Neural crest cell (in vitro differentiated cells): ENCODE results near the gene PGAP2. TPM values are rescaled to one million over a fixed set of nuclear protein-coding genes. Genes with fewer than 3 reads are reported as not detected.

Experiments used
- DNase-seq: peaks from one replicate; pipeline ENCODE4 v3.0.0; 2021; ENCODE audit warnings: low read depth, mixed read lengths, low spot score
- H3K27ac Mint-ChIP-seq: one replicate; pipeline ENCODE4 v1.8.0; 2021; ENCODE audit warnings: mild to moderate bottlenecking, mixed read lengths; ENCODE audit not compliant: unreplicated experiment
- H3K27me3 Mint-ChIP-seq: 2 replicates; pipeline ENCODE4 v1.8.0; 2021; ENCODE audit warnings: low read depth, mild to moderate bottlenecking, mixed read lengths
- H3K36me3 Mint-ChIP-seq: 2 replicates; pipeline ENCODE4 v1.8.0; 2021; ENCODE audit warnings: low read depth, mild to moderate bottlenecking, mixed read lengths
- H3K4me1 Mint-ChIP-seq: 2 replicates; pipeline ENCODE4 v1.8.0; 2021; ENCODE audit warnings: mixed read lengths
- H3K4me3 Mint-ChIP-seq: one replicate; pipeline ENCODE4 v1.8.0; 2021; ENCODE audit warnings: mild to moderate bottlenecking, mixed read lengths
- H3K9me3 Mint-ChIP-seq: 2 replicates; pipeline ENCODE4 v1.8.0; 2021; ENCODE audit warnings: mixed read lengths
- total RNA-seq: library from RNA; stranded (reverse); gene quantifications from 2 replicates; pipeline ENCODE4 v1.2.1, GENCODE V29; 2021
- TF ChIP-seq, protein P1 (sequence below): fragments of 200-600 bp; sonication (generic); conservative IDR thresholded peaks from 2 replicates; pipeline ENCODE4 v1.5.0; 2021; ENCODE audit warnings: antibody characterized with exemption, mild to moderate bottlenecking

PGAP2 gene
- total RNA-seq, 1 donor from 2014 or later, result 34.8 TPM

GRCh38 chr11:3834664-3835461, 26.5 kb downstream of the PGAP2 start:
- Mint-ChIP-seq H3K36me3 (peaks cover 21% of the 10 kb centered on the region), H3K9me3 (no peaks in the 10 kb centered on the region), H3K27me3 (no peaks in the 10 kb centered on the region), H3K4me3 (peak overlapping the region; percentile 11), H3K27ac (no peak overlapping the region), H3K4me1 (peaks cover 35% of the 10 kb centered on the region)
- TF ChIP-seq, protein P1, sequence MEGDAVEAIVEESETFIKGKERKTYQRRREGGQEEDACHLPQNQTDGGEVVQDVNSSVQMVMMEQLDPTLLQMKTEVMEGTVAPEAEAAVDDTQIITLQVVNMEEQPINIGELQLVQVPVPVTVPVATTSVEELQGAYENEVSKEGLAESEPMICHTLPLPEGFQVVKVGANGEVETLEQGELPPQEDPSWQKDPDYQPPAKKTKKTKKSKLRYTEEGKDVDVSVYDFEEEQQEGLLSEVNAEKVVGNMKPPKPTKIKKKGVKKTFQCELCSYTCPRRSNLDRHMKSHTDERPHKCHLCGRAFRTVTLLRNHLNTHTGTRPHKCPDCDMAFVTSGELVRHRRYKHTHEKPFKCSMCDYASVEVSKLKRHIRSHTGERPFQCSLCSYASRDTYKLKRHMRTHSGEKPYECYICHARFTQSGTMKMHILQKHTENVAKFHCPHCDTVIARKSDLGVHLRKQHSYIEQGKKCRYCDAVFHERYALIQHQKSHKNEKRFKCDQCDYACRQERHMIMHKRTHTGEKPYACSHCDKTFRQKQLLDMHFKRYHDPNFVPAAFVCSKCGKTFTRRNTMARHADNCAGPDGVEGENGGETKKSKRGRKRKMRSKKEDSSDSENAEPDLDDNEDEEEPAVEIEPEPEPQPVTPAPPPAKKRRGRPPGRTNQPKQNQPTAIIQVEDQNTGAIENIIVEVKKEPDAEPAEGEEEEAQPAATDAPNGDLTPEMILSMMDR, result no peak
- no peak for DNase-seq

DNA sequence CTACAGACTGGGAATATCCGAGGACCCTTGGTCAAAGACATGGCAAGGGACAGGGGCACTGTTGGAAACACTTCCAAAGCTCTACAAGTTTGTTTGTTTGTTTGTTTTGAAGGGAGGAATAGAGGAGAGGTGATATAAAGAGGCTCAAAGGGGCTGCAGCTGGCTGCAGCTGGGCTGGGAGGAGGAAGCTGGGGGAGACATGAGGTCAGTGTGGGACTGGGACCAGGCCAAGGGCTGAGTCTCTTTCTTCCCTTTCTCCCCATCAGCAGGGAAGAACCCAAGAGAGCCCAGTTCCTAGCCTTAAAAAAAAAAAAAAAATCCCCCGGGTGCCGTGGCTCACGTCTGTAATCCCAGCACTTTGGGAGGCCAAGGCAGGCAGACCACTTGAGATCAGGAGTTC, 27.4 kb downstream of the PGAP2 start:
- Mint-ChIP-seq H3K4me1 (peaks cover 39% of the 10 kb centered on the region), H3K4me3 (peak overlapping the region; percentile 3), H3K27ac (no peak overlapping the region), H3K36me3 (peaks cover 17% of the 10 kb centered on the region), H3K9me3 (no peaks in the 10 kb centered on the region), H3K27me3 (no peaks in the 10 kb centered on the region)
- no peak for DNase-seq
- TF ChIP-seq, protein P1, result no peak

DNA sequence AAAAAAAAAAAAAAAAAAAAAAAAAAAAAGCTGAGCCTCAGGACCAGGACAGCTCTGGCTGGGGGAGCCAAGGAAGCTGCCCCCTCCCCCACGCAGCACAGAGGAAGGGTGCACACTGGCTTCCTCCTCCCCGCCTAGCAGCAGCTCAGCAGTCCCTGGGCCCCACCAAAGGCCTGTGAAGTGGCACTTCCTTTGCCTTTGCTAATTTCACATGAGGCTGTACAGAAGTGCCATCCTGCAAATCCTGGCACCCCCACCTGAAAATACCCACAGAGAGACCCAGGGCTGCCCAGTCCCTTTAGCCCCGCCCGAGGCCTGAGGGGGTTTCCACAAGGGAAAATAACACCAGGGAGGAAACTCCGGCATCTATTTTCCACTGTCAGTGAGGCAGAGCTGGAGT, 28.5 kb downstream of the PGAP2 start:
- TF ChIP-seq, protein P1, result no peak
- DNase-seq, result no peak
- H3K9me3 Mint-ChIP-seq, result no peaks in the 10 kb centered on the region
- no peaks in the 10 kb centered on the region for H3K27me3 Mint-ChIP-seq
- peaks cover 43% of the 10 kb centered on the region for H3K4me1 Mint-ChIP-seq
- peaks cover 11% of the 10 kb centered on the region for H3K36me3 Mint-ChIP-seq
- peak overlapping the region; percentile 75 for H3K4me3 Mint-ChIP-seq
- H3K27ac Mint-ChIP-seq, result no peak overlapping the region

DNA sequence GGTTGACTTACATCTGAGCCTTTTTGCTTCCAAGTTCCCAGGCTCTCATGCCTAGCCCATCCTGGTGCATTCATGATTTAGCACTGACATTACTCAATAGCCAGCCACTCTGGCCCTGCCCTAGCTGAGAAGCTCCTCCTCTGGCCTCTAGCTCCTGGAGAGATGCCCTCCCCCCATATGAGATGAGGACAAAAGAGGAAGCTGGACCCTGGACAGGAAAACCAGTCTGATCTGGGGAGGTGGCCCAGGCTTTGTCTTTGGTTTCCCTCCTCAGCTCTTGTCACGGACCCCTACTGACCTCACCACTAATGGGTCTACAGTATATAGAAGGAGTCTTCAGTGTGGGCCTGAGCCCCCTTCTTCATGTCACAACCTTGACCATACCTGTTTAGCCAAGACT, 29.4 kb downstream of the PGAP2 start:
- Mint-ChIP-seq H3K27me3 (no peaks in the 10 kb centered on the region), H3K27ac (no peak overlapping the region), H3K4me1 (peaks cover 44% of the 10 kb centered on the region), H3K4me3 (peak overlapping the region; percentile 90), H3K36me3 (peaks cover 11% of the 10 kb centered on the region), H3K9me3 (no peaks in the 10 kb centered on the region)
- TF ChIP-seq, protein P1, result no peak
- no peak for DNase-seq

DNA sequence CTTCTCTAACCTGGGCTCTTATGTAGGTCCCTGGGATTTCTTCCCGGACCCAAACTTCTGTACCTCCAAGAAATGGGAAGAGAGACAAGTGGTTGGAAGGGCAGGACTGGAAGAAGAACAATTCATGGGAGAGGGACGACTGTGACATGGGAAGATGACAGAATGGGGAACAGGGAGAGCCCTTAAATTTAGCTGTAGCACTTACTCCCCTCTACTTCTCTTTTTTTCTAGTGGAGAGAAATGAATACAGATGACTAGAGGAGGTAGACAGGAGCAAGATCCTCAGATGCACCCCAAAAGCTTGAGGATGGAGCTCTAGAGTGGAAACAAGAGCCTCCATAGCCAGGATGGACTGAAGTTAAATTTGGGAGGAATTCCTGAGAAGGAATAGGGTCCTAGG, 30.1 kb downstream of the PGAP2 start:
- Mint-ChIP-seq H3K4me3 (peak overlapping the region; percentile 90), H3K4me1 (peaks cover 44% of the 10 kb centered on the region), H3K27ac (no peak overlapping the region), H3K36me3 (peaks cover 11% of the 10 kb centered on the region), H3K27me3 (no peaks in the 10 kb centered on the region), H3K9me3 (no peaks in the 10 kb centered on the region)
- TF ChIP-seq, protein P1, result no peak
- no peak for DNase-seq
